Muscle layer of duodenum (tissue), 2 donors: ENCODE measurements around the gene COL4A1.
A peak's percentile ranks its signal among the peaks of the same experiment; 100 is the strongest.

Source experiments
- H3K27ac ChIP-seq: one replicate; pipeline ENCODE4 v1.7.0; 2013; ENCODE audit warnings: mild to moderate bottlenecking, low read length
- H3K27me3 ChIP-seq: one replicate; pipeline ENCODE4 v1.7.0; 2013; ENCODE audit warnings: low read depth, mild to moderate bottlenecking, control low read depth, low read length
- H3K36me3 ChIP-seq, 2 donors: one replicate each; pipeline ENCODE4 v1.7.0; 2013; ENCODE audit warnings: low read length in 2 of 2, control low read depth in 1 of 2, mild to moderate bottlenecking in 1 of 2; ENCODE audit not compliant: insufficient read depth in 2 of 2, control insufficient read depth in 1 of 2
- H3K4me1 ChIP-seq, 2 donors: one replicate each; pipeline ENCODE4 v1.7.0; 2013; ENCODE audit warnings: low read length in 2 of 2, mild to moderate bottlenecking in 2 of 2, control low read depth in 1 of 2, moderate library complexity in 1 of 2; ENCODE audit not compliant: insufficient read depth in 2 of 2, control insufficient read depth in 1 of 2
- H3K4me3 ChIP-seq, 2 donors: one replicate each; pipeline ENCODE4 v1.7.0; 2013; ENCODE audit warnings: low read length in 2 of 2, low read depth in 1 of 2, mild to moderate bottlenecking in 1 of 2
- H3K9me3 ChIP-seq, 2 donors: one replicate each; pipeline ENCODE4 v1.7.0; 2013; ENCODE audit warnings: low read length in 2 of 2, control low read depth in 1 of 2, mild to moderate bottlenecking in 1 of 2; ENCODE audit not compliant: control insufficient read depth in 1 of 2
- donor health status: healthy.

Gene COL4A1

DNA sequence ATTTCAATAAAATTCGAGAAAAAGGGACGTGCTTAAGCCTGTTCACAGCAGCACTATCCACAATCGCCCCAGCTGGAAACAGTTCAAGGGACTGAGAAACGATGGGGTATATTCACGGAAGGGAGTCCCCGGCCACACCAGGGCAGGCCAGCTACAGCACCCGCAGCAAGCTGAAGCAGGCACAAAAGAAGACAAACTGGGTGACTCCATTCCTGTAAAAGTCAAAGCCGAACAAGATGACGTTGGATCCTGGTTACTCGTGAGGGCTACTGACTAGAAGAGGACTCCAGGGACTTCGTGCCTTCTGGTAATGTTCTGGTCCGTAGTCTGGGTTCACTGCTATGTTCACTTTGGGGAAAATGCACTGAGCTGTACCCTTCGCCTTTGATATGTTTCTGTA lies 57.6 kb downstream of the COL4A1 start:
- H3K4me1 ChIP-seq, result peaks cover 13 to 49% of the 10 kb centered on the region in 2 donors
- H3K4me3 ChIP-seq, result no peak overlapping the region
- peaks cover 4 to 6% of the 10 kb centered on the region in 2 donors for H3K36me3 ChIP-seq
- H3K9me3 ChIP-seq, result no peaks in the 10 kb centered on the region
- no peaks in the 10 kb centered on the region for H3K27me3 ChIP-seq
- peak overlapping the region; percentile 85 for H3K27ac ChIP-seq

DNA sequence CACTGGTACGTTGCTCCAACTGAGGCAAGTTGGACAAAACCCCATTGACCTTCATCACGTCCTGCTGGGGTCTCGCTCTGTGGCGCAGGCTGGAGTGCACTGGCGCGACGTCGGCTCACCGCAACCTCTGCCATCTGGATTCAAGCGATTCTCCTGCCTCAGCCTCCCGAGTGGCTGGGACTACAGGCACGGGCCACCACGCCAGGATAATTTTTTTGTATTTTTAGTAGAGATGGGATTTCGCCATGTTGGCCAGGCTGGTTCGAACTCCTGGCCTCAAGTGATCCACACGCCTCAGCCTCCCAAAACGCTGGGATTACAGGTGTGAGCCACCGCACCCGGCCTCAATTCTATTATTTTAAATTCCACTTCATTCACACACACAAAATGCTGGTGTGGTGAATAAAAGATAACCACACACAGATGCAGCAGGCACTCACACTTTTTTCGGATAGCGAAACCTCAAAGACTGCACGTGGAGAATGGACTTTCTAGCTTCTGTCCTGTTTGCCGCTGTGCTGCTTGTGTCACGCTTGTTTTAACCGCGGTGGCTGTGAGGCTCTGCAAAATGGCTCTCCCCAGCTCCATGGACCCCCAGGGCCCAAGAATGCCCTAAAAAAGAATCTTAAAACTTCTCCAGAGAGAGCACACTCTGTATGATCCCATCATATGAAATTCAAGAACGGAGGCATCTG lies 58.4 kb downstream of the COL4A1 start:
- H3K9me3 ChIP-seq, result no peaks in the 10 kb centered on the region
- no peaks in the 10 kb centered on the region for H3K27me3 ChIP-seq
- H3K27ac ChIP-seq, result peak overlapping the region; percentile 85
- peaks cover 13 to 50% of the 10 kb centered on the region in 2 donors for H3K4me1 ChIP-seq
- H3K4me3 ChIP-seq, result peak overlapping the region in 1 of 2 donors; percentile 38
- peaks cover 4 to 6% of the 10 kb centered on the region in 2 donors for H3K36me3 ChIP-seq

DNA sequence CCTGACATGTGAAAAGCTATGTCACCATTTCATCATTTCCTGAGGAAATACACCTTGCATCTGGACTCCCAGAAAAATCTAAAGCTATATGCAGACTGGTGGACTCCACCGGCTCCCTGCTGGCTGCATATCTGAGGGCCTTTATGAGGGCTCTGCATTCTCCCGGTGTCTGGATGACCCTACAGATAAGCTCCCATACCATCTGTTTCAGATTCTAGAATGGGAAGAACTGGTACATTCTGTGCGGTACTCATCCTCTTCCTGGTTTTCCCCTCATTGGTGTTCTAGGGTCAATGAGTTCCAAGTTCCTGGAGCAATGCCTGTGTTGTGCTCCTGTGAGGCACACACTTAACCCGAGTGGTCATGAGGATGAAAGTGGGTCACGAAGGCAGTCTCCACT lies 60.4 kb downstream of the COL4A1 start:
- Histone ChIP-seq H3K27me3 (no peaks in the 10 kb centered on the region), H3K4me1 (peaks cover 13 to 52% of the 10 kb centered on the region in 2 donors), H3K36me3 (peaks cover 4 to 6% of the 10 kb centered on the region in 2 donors), H3K4me3 (no peak overlapping the region), H3K9me3 (no peaks in the 10 kb centered on the region), H3K27ac (peak overlapping the region; percentile 67)

DNA sequence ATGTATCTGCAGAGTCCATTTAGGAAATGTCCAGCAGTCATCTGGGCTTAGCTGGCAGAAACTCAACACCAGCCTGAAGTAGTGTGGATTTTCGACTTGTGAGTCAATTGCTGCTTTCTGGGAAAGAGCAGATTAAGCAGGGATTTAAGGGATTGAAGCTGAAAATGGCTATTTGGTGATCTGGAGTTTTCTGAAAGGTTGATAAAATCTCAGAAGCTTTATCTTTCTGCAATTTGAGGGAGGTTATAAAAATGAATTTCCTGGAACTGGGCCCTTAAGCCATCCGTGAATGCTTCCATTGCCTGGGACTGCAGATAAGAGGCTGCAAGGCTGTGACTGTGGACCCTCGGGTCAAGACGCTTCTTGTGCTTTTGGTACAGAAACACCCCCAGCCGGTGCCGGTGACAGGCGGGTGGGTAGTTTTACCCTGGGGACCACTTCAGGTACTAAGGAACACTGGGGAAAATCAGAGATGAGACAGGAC lies 61.5 kb downstream of the COL4A1 start:
- Histone ChIP-seq H3K4me3 (no peak overlapping the region), H3K27ac (peak overlapping the region; percentile 67), H3K4me1 (peaks cover 13 to 52% of the 10 kb centered on the region in 2 donors), H3K27me3 (no peaks in the 10 kb centered on the region), H3K9me3 (no peaks in the 10 kb centered on the region), H3K36me3 (peaks cover 6 to 11% of the 10 kb centered on the region in 2 donors)

DNA sequence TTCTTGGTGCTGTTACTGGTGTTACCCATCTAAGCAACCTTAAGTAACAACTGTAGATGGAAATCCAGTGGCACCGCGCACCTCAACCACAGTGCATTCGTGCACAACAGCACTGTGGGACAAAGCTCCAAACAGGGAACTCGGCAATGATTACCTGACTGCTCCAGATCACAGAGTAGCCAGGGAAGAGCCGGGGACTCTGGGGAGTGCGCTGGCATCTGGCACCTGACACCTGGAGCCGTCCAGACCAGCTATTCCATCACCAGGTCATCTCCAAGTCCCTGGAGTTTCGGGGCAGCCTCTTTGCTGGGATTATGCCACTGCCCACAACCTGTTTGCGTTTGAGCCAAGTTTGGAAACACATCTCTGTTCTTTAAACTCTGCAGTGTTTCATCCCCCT lies 62.0 kb downstream of the COL4A1 start:
- Histone ChIP-seq H3K4me1 (peaks cover 13 to 52% of the 10 kb centered on the region in 2 donors), H3K4me3 (no peak overlapping the region), H3K27me3 (no peaks in the 10 kb centered on the region), H3K36me3 (peaks cover 6 to 14% of the 10 kb centered on the region in 2 donors), H3K9me3 (no peaks in the 10 kb centered on the region), H3K27ac (peak overlapping the region; percentile 67)

DNA sequence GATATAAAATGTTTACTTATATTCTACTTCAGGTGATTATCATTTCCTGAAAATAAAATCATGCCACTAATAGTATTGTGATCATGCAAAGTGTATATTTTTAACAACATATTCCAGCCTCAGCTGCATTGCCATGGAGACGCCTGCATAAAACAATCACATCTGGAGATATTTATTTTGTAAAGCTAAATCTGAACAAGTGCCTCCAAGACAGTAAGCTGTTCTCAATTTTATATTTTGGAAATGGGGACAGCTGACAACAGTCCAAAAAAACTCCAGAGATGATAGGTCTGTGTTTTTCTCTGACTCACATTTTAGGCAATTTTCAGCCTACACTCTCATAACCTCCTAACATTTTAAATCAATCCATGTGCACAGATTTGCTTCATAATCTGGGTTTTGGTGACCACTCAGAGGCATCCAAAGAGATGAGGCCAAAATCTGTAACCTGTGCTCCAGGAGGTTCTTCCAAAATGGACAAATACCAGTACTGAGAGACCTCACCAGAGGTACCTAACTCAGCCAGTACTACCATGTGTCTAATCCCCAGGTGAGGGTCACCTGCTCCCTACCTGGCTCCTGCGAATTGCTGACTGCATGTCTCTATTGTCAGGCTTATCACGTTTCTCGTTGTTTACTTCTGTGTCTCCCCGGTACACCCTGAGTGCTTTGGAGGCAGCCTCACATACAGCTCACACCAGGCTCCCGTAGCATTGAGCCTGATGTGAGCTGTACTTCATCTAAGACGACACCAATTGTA lies 62.7 kb downstream of the COL4A1 start:
- Histone ChIP-seq H3K4me1 (peaks cover 10 to 51% of the 10 kb centered on the region in 2 donors), H3K27me3 (no peaks in the 10 kb centered on the region), H3K36me3 (peaks cover 5 to 14% of the 10 kb centered on the region in 2 donors), H3K9me3 (no peaks in the 10 kb centered on the region), H3K27ac (peak overlapping the region; percentile 67), H3K4me3 (peak overlapping the region in 1 of 2 donors; percentile 4)

DNA sequence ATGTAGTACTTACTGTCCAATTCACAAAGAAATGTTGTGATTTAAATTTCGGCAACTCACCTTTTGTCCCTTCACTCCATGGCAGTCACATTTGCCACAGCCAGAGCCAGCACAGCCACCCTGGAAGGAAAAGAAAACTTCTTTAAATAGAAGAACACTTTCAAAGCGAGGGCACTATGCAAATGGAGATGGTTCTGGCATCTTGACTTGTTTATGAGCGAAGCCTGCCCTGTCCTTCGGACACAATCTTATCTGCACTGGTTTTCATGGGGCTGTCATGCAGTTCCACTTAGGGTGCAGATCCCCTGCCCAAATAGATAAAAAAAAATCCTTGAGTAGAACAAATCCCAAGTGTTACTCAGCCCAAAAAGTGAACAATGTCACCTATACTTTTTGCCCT lies 64.3 kb downstream of the COL4A1 start:
- peaks cover 19 to 52% of the 10 kb centered on the region in 2 donors for H3K4me1 ChIP-seq
- no peak overlapping the region for H3K27ac ChIP-seq
- H3K9me3 ChIP-seq, result no peaks in the 10 kb centered on the region
- no peaks in the 10 kb centered on the region for H3K27me3 ChIP-seq
- H3K36me3 ChIP-seq, result peaks cover 0 to 9% of the 10 kb centered on the region in 2 donors
- no peak overlapping the region for H3K4me3 ChIP-seq

DNA sequence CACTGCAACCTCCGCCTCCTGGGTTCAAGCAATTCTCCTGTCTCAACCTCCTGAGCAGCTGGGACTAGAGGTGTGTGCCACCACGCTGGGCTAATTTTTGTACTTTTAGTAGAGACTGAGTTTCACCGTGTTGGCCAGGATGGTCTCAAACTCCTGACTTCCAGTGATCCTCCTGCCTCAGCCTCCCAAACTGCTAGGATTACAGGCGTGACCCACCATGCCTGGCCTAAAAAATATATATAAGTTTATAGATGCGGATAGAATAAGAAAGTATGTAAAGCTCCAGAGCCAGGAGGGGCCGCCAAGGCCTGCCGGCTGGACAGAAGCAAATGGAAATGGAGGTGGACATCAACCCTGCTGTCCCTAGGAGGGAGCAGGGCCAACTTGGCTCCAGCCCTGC lies 66.0 kb downstream of the COL4A1 start:
- Histone ChIP-seq H3K36me3 (peaks cover 0 to 9% of the 10 kb centered on the region in 2 donors), H3K4me1 (peaks cover 21 to 52% of the 10 kb centered on the region in 2 donors), H3K4me3 (no peak overlapping the region), H3K27ac (no peak overlapping the region), H3K27me3 (no peaks in the 10 kb centered on the region), H3K9me3 (no peaks in the 10 kb centered on the region)

DNA sequence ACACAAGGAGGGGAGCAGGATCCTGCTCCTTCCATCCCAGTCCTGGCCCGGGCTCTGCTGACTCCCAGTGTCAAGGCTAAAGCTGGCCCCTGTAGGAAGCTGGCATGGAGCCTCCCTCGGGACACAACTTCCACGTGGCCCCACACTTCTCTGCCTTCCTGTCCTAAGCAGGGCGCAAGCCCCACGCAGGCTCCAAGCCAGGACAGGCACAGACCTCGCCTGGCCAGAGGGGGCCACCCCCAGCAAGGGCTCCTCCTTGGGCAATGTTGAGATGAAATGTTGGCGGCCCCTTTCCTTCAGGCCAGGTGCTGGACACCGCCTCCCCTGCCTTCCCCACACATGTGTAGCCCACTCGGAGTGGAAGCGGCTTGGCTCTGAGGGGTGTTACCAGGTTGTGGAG lies 66.6 kb downstream of the COL4A1 start:
- no peak overlapping the region for H3K4me3 ChIP-seq
- H3K36me3 ChIP-seq, result peaks cover 0 to 9% of the 10 kb centered on the region in 2 donors
- no peak overlapping the region for H3K27ac ChIP-seq
- no peaks in the 10 kb centered on the region for H3K27me3 ChIP-seq
- no peaks in the 10 kb centered on the region for H3K9me3 ChIP-seq
- H3K4me1 ChIP-seq, result peaks cover 20 to 51% of the 10 kb centered on the region in 2 donors

DNA sequence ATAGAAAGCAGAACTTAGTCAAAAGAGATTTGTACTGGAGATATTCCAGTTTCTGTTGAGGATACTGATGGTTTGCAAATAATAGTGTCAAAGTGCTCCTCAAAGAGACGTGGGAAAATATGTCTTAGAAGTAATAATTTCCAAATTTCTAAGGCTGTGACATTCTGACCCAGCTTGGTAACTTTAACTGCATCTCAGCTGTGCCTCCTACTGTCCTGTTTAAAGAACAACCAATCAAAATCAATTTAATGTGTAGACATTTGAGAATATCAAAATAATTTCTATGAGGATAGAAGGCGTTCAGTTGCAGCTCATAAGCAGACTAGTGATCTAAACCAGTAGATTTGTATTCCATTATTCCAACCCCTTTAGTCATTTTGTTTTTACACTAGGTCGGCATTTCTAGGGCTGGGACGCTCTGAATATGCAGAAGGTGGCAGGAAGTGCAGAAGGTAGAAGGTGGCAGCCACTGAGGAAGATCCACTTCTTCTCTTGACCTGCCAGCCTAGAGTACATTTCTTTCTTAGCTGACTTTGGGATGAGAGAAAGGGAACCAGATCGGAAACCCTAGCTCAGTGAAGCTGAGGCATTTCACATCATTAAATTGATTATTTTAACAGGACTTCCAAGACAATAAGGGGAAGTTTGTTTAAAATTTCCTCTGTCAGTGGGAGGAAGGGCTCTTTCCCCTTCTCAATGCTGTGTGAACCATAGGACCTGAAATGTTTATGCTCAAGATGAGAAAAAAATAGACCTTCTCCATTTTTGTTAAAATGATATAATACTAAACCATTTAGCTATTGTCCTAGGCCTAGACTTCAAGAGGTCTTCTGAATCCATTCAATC lies 67.5 kb downstream of the COL4A1 start:
- H3K4me1 ChIP-seq, result peaks cover 13 to 43% of the 10 kb centered on the region in 2 donors
- H3K4me3 ChIP-seq, result no peak overlapping the region
- H3K27ac ChIP-seq, result peak overlapping the region; percentile 17
- H3K36me3 ChIP-seq, result peaks cover 0 to 9% of the 10 kb centered on the region in 2 donors
- H3K9me3 ChIP-seq, result no peaks in the 10 kb centered on the region
- H3K27me3 ChIP-seq, result no peaks in the 10 kb centered on the region

DNA sequence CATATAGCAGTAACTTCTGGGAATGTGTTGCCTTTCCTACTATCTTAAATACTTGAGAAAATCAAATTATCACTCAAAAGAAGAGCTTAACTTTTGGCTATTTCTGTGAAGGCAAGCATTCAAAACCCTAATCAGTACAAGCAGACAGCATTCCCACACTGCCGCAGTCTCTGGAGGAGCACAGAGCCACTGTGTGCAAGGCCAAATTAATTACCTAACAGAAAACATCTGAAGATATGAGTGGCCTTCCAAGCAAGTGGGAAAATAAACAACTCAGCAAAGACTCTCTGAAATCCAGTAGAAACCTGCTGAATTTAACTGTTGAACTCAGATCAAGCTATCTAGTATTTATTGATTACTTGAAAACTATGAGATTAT lies 68.2 kb downstream of the COL4A1 start:
- no peaks in the 10 kb centered on the region for H3K27me3 ChIP-seq
- H3K4me3 ChIP-seq, result no peak overlapping the region
- no peaks in the 10 kb centered on the region for H3K9me3 ChIP-seq
- H3K27ac ChIP-seq, result peak overlapping the region; percentile 17
- peaks cover 13 to 42% of the 10 kb centered on the region in 2 donors for H3K4me1 ChIP-seq
- peaks cover 0 to 9% of the 10 kb centered on the region in 2 donors for H3K36me3 ChIP-seq
